Measurements from ENCODE around the gene SCGB1A1.
"Not testable (repeated sequence)": the region's sequence is repeated elsewhere in the genome, so short reads cannot be mapped to it uniquely, and the experiment has no call there.

SCGB1A1 gene

DNA sequence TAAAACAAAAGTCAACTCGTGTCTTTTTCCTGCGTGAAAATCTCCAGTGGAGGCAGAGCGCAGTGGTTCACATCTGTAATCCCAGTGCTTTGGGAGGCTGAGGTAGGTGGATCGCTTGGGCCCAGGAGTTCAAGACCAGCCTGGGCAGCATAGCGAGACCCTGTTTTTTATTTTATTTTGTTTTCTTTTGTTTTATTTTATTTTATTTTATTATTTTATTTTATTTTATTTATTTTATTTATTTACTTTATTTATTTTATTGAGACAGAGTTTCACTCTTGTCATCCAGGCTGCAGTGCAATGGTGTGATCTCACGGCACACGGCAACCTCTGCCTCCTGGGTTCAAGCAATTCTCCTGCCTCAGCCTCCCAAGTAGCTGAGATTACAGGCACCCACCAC lies 31.1 kb downstream of the SCGB1A1 start:
- not testable (repeated sequence) for DNase-seq (ENCODE audit: low spot score)

- DNase-seq (ENCODE audit: low spot score): no peak
Measured at GRCh38 chr11:62450543-62451240, 31.9 kb downstream of the SCGB1A1 start.

GRCh38 chr11:62451241-62451621 lies 32.4 kb downstream of the SCGB1A1 start:
- DNase-seq (ENCODE audit: low spot score): no peak

- no peak for DNase-seq (ENCODE audit: low spot score)
Measured at GRCh38 chr11:62452261-62452660, 33.4 kb downstream of the SCGB1A1 start.

GRCh38 chr11:62452839-62453468 lies 34.1 kb downstream of the SCGB1A1 start:
- no peak for DNase-seq (ENCODE audit: low spot score)

DNA sequence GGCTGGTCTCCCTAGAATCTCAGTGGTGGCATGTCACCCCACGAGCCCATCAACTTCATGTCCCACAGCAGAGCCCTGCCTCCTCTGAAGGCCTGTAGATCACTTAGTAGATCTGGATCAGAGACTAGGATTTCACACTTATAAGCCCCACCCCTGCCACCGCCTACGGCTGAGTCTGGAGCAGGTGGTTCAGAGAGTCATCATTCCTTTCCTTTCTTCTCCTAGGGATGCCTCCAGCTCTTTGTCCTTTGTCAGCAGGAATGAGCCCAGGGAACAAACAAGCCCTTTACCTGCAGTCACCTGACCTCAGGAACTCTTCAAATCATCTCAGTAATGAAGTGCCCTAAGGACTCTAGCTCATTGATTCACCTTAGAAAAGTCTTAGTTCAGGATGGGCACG lies 37.8 kb downstream of the SCGB1A1 start:
- no peak for DNase-seq (ENCODE audit: low spot score)

GRCh38 chr11:62457478-62457877 lies 38.6 kb downstream of the SCGB1A1 start:
- no peak for DNase-seq (ENCODE audit: low spot score)

DNA sequence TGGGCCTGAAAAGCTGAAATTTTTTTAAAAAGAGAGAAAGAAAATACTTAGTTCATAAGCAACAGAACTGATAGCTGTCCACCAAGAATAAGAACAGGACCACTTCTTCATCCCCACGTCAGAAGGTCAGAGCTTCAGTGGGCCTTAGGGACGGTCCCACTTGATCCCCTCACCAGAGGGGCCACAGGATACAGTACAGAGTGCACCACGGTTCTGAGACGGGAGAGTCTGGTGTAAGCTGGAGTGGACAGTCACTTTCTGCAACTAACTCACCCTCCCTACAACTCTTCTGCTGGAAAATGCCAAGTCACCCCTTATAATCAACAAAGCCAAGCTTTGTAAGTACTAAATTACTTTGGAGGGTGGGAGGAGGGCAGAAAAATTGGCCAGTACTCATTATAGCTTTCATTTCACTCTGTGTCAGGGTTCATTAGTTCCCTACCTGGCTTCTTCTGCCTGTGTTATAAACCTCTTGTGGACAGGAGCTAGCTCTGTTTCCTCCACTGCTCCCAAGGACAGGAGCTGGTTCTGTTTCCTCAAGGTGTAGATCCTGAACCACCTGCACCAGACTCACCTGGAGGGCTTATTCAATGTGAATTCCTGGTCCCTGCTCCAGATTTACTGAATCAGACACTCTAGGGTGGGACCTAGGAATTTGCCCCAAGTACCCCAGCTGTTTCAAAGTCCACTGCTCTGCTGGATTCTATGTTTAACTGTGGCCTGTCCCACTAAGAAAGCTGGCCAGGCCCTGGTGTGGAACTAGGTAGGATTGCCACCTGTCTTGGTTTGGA lies 39.6 kb downstream of the SCGB1A1 start:
- no peak for DNase-seq (ENCODE audit: low spot score)

DNA sequence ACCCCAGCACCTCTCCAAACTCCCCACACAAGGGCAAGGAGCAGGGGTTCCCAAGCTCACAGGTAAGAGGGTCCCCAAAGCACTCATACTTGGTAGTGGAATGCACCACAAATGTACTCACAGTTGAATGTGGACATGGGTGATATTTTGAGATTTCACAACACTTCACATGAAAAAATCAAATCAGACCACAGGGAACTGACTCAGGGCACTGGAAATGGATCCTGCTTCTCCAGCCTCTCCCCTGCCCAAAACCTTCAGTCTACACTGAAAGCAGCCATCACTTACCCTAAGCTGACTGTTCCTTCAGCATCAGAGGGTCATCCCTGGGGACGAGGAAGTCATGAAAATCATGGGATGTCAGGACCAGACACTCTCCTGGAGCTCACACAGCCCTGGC lies 40.2 kb downstream of the SCGB1A1 start:
- DNase-seq (ENCODE audit: low spot score): no peak

DNA sequence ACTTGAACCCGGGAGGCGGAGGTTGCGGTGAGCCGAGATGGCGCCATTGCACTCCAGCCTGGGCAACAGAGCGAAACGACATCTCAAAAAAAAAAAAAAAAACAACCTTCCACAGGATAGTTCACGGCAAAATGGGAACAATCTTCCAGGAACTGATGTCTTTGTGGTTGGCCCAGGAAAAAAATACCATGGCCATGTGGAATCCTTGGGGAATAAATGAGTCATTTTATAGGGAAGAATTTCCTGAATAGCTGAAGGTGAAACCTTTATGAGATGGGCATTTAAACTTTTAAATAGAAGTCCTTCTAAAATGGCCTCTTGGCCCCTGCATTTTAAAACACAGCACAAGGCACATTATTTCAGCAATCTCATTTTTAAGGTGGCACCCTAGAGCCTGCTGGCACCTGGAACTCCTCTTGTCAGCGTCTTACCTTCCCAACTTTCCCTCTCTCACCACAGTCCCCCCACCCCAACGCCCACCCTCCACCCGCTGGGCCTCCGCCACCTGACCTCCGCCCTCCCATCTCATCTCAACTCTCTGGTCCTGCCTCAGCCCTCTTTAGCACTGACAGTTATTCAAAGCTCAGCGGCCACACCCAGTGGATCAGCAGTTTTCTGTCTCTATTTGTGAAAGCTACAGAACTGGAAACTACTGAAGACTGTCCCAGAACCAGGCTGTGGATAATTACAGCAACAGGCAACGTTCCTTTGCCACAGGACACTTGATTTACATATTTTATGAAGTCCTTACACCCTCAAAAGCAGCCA lies 43.1 kb downstream of the SCGB1A1 start:
- no peak for DNase-seq (ENCODE audit: low spot score)

GRCh38 chr11:62462508-62462892 lies 43.7 kb downstream of the SCGB1A1 start:
- no peak for DNase-seq (ENCODE audit: low spot score)

GRCh38 chr11:62463121-62463542 lies 44.3 kb downstream of the SCGB1A1 start:
- DNase-seq (ENCODE audit: low spot score): no peak

DNA sequence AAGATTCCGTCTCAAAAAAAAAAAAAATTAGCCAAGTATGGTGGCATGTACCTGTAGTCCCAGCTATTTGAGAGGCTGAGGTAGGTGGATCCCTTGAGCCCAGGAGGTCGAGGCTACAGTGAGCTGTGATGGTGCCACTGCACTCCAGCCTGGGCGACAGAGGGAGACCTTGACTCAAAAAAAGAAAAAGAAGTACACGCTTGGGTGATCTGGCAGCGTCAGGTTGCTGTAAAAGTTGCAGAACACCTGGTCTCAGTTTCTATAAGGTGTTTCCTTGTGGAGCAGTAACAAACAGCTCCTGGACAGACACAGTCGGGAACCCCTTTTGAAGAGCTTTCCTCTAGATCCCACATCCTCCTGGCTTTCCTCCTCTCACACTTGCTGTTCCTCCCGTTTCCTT lies 45.8 kb downstream of the SCGB1A1 start:
- no peak for DNase-seq (ENCODE audit: low spot score)

GRCh38 chr11:62466444-62466843 lies 47.6 kb downstream of the SCGB1A1 start:
- no peak for DNase-seq (ENCODE audit: low spot score)

GRCh38 chr11:62468577-62468976 lies 49.7 kb downstream of the SCGB1A1 start:
- no peak for DNase-seq (ENCODE audit: low spot score)

GRCh38 chr11:62471603-62472002 lies 52.8 kb downstream of the SCGB1A1 start:
- no peak for DNase-seq (ENCODE audit: low spot score)

DNA sequence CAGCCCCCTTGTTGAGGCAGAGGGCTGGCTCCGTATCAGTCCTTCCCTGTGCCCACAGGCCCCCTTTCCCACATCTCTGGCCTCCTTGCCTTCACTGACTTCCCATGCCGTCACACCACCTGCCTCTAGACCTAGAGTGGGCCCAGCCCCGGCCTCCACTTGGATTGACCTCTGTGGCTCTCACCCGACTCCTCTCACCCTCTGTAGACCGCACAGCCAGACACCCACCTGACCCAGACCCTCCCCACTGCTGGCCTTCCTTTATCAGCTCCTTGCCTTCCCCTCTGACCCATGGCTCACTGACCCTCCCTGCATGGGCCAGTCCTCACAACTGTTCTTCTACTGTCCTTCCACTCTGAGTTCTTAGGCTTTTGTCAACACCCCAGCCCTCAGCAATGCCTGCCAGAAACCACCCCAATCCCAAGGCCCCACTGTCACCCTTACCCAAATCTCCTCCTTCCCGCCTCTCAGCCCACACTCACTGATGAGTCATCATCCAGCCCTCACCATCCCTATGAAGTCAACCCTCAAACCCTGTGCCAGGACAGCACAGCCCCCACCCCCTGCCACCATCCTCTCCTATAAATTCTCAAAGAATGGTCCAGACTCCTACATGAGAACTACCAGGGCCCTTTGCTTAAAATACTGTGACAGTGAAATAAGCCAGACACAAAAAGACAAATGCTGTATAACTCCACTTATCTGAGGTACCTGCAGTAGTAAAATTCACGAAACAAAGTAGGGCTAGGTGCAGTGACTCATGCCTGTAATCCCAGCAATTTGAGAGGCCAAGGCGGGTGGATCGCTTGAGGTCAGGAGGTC lies 53.4 kb downstream of the SCGB1A1 start:
- DNase-seq (ENCODE audit: low spot score): no peak
